ENCODE results near the gene RNF223. TPM values are rescaled to one million over a fixed set of nuclear protein-coding genes. Genes with fewer than 3 reads are reported as not detected.

Gene RNF223
- total and polyA plus RNA-seq, 8 donors: 0.05 to 0.37 (median 0.16) TPM; not detected in 2

- H3K4me1 ChIP-seq: peaks cover 0 to 7% (median 6%) of the 10 kb centered on the region in 3 donors
- TF ChIP-seq CTCF (IDR thresholded peaks at IDR 0.05): no peak
- no peaks in the 10 kb centered on the region for H3K36me3 ChIP-seq
- FAIRE-seq (no peak), DNase-seq (peak in 4 of 6 donors; percentile 3 to 80 (median 48)), ATAC-seq (no peak)
- WGBS, 2 donors: 49 to 52% methylated on average over 19 to 21 of the region's 21 CpGs
- intact Hi-C loops (cut with DNase I): no loop called here
- no peak overlapping the region for H3K27ac ChIP-seq
- no peak overlapping the region for H3K4me3 ChIP-seq
- no peaks in the 10 kb centered on the region for H3K27me3 ChIP-seq
- no peaks in the 10 kb centered on the region for H3K9me3 ChIP-seq
Observed at GRCh38 chr1:1075148-1075935, 1.2 kb upstream of the RNF223 start.

GRCh38 chr1:1074631-1075147, 583 bp upstream of the RNF223 start:
- Histone ChIP-seq H3K27me3 (no peaks in the 10 kb centered on the region), H3K4me1 (peaks cover 0 to 4% (median 3%) of the 10 kb centered on the region in 3 donors), H3K4me3 (no peak overlapping the region), H3K36me3 (no peaks in the 10 kb centered on the region), H3K27ac (no peak overlapping the region), H3K9me3 (no peaks in the 10 kb centered on the region)
- intact Hi-C loops (cut with DNase I): no loop called here
- ATAC-seq (no peak), FAIRE-seq (no peak), DNase-seq (peak in 2 of 6 donors; percentile 1 to 27)
- WGBS, 2 donors: 77 to 84% methylated on average over 12 to 14 of the region's 14 CpGs
- no peak for TF ChIP-seq CTCF (IDR thresholded peaks at IDR 0.05)

GRCh38 chr1:1072849-1073742, 1.0 kb downstream of the RNF223 start:
- no peak for TF ChIP-seq CTCF (IDR thresholded peaks at IDR 0.05)
- H3K9me3 ChIP-seq: no peaks in the 10 kb centered on the region
- intact Hi-C loops (cut with DNase I): no loop called here
- no peak for FAIRE-seq
- no peak overlapping the region for H3K4me3 ChIP-seq
- no peaks in the 10 kb centered on the region for H3K36me3 ChIP-seq
- H3K4me1 ChIP-seq: no peaks in the 10 kb centered on the region
- peak overlapping the region in 1 of 4 donors; percentile 41 for H3K27ac ChIP-seq
- DNase-seq: peak in 2 of 6 donors; percentile 27 to 64
- no peaks in the 10 kb centered on the region for H3K27me3 ChIP-seq
- WGBS, 2 donors: 65 to 76% methylated on average over 25 to 28 of the region's 28 CpGs
- ATAC-seq: no peak

GRCh38 chr1:1072299-1072848, 1.7 kb downstream of the RNF223 start:
- intact Hi-C loops (cut with DNase I): no loop called here
- Histone ChIP-seq H3K27me3 (no peaks in the 10 kb centered on the region), H3K27ac (no peak overlapping the region), H3K4me3 (no peak overlapping the region), H3K9me3 (no peaks in the 10 kb centered on the region), H3K4me1 (no peaks in the 10 kb centered on the region), H3K36me3 (no peaks in the 10 kb centered on the region)
- no peak for TF ChIP-seq CTCF (IDR thresholded peaks at IDR 0.05)
- WGBS, 2 donors: 61 to 68% methylated on average over 17 to 21 of the region's 21 CpGs
- FAIRE-seq (no peak), ATAC-seq (no peak), DNase-seq (peak in 1 of 6 donors; percentile 21)
